Amniotic stem cell (primary cell): ENCODE data around the gene TTC38.
"Not testable (repeated sequence)": the region's sequence is repeated elsewhere in the genome, so short reads cannot be mapped to it uniquely, and the experiment has no call there.

Experiments used
- DNase-seq: peaks from one replicate; lab custom pipeline; 2025; lab: John Stamatoyannopoulos, UW

The TTC38 gene

GRCh38 chr22:46246178-46246577, 21.6 kb upstream of the TTC38 start:
- no peak for DNase-seq

DNA sequence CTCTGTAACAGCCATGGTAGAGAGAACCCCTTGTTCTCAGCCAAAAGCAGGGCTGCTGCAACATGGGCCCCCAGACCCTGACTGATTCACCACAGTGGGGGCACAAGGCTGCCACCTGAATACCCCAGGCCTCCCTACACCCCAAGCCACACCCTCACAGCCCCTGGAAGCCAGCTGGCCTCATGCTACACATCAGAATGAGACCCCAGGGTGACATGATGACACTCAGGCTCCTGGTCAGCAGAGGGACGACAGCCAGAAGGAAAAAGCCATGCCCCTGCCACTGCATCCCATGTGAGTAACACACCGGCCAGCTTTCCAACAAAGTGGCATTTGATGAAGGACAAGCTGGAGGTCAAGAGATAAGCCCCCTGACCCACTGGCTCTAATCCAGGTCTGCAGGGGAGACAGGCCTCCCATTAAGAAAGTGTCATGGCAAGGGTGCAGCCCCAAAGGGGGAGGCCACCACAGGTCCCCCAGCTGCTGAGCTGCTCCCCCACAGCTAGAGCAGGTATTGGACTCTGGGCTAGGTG, 20.3 kb upstream of the TTC38 start:
- DNase-seq, result no peak

- peak; percentile 69 for DNase-seq
These were observed 17.6 kb upstream of the TTC38 start, which contains the start of gene CDPF1 for GRCh38 chr22:46250035-46250782. Gene CDPF1 (minus strand): TSS chr22:46250293. CDS start chr22:46248284, 2,009 bp downstream.

- DNase-seq, result no peak
These were observed 17.1 kb upstream of the TTC38 start for GRCh38 chr22:46250783-46251125.

- no peak for DNase-seq
These were observed 16.5 kb upstream of the TTC38 start for GRCh38 chr22:46251266-46251665.

DNA sequence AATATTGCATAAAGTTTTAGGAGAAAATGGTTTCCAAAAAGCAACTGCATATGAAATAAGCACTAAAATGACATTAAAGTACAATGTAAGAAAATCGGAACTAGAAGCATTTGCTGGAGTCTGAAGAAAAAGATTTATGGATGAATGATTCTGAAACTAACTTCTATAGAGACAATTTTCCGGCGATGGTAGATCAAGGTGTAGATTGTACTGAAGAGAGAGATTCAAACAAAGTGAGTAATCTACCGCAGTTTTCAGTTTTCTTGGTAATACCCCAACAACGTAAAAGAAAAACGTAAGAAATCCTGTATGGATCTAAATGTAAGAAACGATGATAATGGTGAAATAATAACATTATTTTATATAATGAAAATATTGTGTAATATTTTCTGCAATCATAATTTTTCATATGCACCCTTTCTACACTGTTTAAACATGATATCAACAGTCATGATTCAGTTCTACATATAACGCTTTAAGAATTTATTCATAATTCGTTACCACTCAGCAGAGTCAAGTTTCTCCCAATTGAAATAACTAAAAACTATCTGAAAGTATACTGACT, 15.9 kb upstream of the TTC38 start:
- no peak for DNase-seq

DNA sequence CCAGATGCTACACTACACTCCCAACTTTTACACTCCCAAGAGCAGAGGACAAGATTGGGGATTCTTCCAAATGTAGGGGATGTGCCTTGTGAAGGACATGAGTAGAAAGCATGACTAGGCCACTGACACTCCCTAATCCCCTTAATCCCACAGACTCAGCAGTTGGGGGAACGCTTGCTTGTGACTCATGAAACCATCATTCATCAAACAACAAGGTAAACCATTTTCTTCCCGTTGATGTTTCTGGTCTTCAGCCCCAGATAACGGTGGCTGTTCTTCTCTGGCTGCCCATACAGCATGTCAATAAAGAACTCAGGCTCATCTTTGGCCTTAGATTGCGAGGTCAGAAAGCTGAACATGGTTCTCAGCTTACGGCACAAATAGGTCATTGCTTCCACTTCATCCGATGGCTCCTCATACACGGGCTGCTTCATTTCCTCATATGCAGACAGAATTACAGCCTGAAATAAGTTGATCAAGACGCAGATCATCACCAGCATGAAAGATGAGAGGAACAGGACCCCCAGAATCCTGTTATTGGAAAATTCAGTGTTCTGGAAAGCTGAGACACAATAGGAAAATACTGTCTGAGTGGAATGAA, 11.3 kb upstream of the TTC38 start:
- DNase-seq, result no peak

- no peak for DNase-seq
These were observed 8.4 kb upstream of the TTC38 start for GRCh38 chr22:46259374-46259773.

DNA sequence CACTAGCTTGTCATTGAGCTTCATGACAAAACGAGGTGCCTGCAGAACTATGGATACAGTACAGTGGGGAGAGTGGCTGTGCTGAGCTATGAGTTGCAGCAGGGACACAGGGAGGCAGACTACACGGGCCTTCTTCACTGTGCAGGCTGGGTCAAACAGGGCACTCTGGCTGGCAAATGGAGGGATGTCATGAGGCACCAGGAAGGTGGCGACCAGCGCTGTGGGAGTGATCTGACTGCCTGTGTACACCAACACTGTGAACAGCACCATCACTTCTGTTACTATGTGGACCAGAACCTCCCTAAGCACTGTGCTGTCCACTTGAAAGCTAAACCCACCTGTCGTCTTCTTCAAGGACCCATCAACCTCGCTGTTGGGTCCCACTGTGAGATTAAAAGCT, 7.8 kb upstream of the TTC38 start:
- DNase-seq, result no peak

GRCh38 chr22:46262449-46263215, 5.2 kb upstream of the TTC38 start:
- DNase-seq, result no peak

DNA sequence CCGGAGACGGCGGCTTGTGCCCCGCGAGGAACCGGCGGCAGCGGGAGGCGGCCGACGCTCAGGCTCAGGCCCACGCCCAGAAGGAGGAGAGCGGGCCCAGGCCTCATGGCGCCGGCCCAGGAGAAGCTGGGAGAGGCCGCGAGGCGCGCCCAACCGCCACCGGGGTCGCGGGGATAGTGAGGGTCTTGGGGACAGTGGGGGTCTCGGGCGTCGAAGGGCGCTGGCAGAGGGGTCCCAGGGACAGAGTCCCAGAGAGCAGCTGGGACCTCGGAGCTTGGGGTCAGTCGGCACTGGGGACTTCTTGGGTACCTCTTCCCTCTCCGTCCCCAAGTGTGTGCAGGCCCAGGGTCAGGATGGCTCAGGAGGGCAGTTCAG, 4.6 kb upstream of the TTC38 start, which contains the start of gene PKDREJ:
Gene PKDREJ (minus strand): TSS at position 128 of the 375 bp plus-strand sequence. CDS start 21 bp downstream, at position 107.
- DNase-seq, result no peak

- DNase-seq, result not testable (repeated sequence)
These were observed 3.3 kb upstream of the TTC38 start for GRCh38 chr22:46264520-46264919.

DNA sequence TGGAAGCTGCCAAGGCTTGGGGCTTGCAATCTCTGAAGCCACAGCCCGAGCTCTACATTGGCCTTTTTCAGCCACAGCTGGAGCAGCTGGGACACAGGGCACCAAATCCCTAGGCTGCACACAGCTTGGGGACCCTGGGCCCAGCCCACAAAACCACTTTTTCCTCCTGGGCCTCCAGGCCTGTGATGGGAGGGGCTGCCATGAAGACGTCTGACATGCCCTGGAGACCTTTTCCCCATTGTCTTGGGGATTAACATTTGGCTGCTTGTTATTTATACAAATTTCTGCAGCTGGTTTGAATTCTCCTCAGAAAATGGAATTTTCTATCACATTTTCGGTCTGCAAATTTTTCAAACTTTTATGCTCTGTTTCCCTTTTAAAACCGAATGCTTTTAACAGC, 2.2 kb upstream of the TTC38 start:
- not testable (repeated sequence) for DNase-seq

DNA sequence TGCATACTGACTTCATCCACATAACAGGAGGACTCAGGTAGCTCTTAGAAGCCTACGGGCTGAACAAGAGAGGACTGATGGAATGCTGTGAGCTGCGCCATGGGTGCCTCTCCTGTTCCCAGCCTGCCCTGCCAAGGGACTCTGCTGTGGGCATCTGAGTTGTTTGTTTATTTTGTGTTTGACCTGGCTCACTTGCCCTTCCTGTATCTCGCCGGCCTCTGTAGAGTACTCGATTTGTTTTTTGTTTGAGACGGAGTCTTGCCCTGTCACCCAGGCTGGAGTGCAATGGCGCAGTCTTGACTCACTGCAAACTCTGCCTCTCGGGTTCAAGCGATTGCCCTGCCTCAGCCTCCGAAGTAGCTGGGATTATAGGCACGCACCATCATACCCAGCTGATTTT, 1.8 kb downstream of the TTC38 start:
- no peak for DNase-seq

GRCh38 chr22:46272196-46272595, 4.4 kb downstream of the TTC38 start:
- DNase-seq, result no peak

DNA sequence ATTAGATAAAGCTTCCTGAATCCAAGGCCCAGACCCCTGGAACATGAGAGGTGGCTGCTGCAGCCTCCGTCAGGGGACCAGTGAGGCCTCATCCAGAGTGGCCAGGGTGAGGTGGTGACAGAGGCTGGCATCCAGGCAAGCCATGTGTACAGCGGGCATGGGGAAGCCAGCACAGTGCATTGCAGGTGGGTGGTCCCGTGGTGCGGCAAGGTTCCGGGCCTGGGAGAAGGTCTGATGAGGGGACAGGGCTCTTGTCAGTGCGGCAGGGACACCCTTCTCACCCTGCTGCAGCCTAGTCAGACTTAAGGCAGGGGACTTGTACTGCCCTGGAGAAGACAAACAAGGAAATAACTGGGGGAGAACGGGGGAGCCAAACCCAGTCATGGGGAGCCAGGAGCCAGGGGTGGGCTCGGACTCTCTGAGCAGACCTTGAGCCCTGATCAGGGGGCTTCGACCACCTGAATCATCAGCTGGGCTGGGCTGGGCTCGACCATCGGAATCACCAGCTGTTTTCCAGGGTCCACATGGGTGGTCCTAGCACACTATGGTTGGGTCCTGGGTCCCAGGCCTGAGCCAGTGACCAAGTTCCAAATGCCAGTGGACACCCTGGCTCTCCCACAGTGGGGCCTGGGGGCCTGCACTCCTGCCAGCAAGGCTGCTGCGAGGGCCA, 5.1 kb downstream of the TTC38 start:
- no peak for DNase-seq

DNA sequence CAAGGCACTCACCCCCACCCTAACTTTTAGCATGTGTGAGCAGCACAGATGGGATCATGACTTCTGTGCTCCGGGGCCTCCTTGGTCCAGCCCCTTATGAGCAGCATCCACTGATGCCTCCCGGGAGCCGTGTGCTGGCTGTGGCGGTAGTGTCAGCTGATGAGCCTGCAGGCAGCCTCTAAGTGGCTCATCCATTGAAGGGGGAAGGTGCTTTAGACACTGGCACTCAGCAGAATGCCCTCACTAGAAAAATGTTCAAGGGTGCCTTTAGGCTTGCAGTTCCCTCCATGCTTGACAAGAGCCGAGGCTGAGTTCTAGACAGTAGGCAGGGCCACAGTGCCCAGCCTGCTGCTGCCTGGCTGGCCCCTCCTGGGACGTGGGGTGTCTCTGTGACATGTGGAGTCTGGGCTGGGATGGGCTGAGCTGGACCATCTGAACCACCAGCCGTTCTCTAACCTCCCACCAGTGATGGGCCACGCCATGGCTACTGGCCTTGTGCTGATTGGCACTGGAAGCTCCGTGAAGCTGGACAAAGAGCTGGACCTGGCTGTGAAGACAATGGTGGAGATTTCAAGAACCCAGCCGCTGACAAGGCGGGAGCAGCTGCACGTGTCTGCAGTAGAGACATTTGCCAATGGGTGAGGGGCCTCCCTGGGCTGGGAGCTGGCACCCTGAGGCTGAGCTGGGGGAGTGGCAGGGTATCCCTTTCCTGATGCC, 5.8 kb downstream of the TTC38 start:
- DNase-seq, result no peak

DNA sequence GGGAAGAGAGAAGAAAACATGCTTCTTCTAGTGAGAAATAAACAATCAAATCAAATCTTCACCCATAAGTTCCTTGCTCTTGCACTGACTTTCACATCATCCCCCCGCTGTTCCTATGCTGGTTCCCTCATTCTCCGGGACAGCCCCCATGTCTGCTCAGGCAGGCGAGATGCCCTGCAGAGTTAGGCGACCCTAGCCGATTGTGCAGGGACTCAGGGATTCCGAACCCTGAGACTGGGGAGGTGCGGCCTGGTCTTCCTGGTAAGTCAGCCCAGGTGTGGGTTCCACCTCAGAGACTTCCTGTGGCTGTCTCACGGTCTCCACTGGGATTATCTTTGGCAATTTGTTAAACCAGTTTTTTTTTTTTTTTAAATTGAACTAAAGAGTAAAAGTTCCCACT, 6.6 kb downstream of the TTC38 start:
- no peak for DNase-seq

GRCh38 chr22:46275455-46276122, 7.8 kb downstream of the TTC38 start:
- no peak for DNase-seq

- DNase-seq, result no peak
These were observed 8.8 kb downstream of the TTC38 start for GRCh38 chr22:46276563-46276962.
